ENCODE results near the gene CRYBG3. TPM values are rescaled to one million over a fixed set of nuclear protein-coding genes. Genes with fewer than 3 reads are reported as not detected.

CRYBG3 gene
- total RNA-seq, 1 experiment from 2014 or later = 17.2 TPM

GRCh38 chr3:97942801-97943546, 121.2 kb downstream of the CRYBG3 start:
- Histone ChIP-seq H3K27me3 (ENCODE audit: insufficient read depth, low read depth) (no peaks in the 10 kb centered on the region), H2AFZ (no peak overlapping the region), H4K20me1 (ENCODE audit: insufficient read depth) (no peaks in the 10 kb centered on the region), H3K9me3 (ENCODE audit: insufficient read depth, low read depth) (no peaks in the 10 kb centered on the region), H3K9me2 (ENCODE audit: insufficient read depth) (no peaks in the 10 kb centered on the region), H3K4me1 (replicated peaks; ENCODE audit: insufficient read depth) (no peaks in the 10 kb centered on the region), H3K27ac (no peak overlapping the region), H3K4me3 (no peak overlapping the region), H3F3A (ENCODE audit: insufficient read depth, low read depth) (no peaks in the 10 kb centered on the region), H3K4me2 (no peak overlapping the region), H3K79me2 (ENCODE audit: low read depth) (no peaks in the 10 kb centered on the region), H3K36me3 (ENCODE audit: low read depth) (peaks cover 40% of the 10 kb centered on the region)
- CTCF ChIA-PET = no interaction called here
- intact Hi-C loops (cut with micrococcal nuclease; ENCODE audit: unreplicated experiment) = no loop called here
- no TSS peak for BruUV-seq (replicated peaks)
- no peak for DNase-seq
- POLR2A ChIA-PET (ENCODE audit: unreplicated experiment) = no interaction called here
- TF ChIP-seq EZH2 (IDR thresholded peaks at IDR 0.05; ENCODE audit: low read depth) (no peak), CTCF (conservative IDR thresholded peaks at IDR 0.05) (no peak)

- Histone ChIP-seq H2AFZ (no peak overlapping the region), H3K27me3 (ENCODE audit: insufficient read depth, low read depth) (no peaks in the 10 kb centered on the region), H3K4me1 (replicated peaks; ENCODE audit: insufficient read depth) (peaks cover 26% of the 10 kb centered on the region), H3K4me3 (no peak overlapping the region), H4K20me1 (ENCODE audit: insufficient read depth) (no peaks in the 10 kb centered on the region), H3K9me2 (ENCODE audit: insufficient read depth) (no peaks in the 10 kb centered on the region), H3K9me3 (ENCODE audit: insufficient read depth, low read depth) (no peaks in the 10 kb centered on the region), H3K36me3 (ENCODE audit: low read depth) (peaks cover 70% of the 10 kb centered on the region), H3K27ac (no peak overlapping the region), H3K79me2 (ENCODE audit: low read depth) (peaks cover 12% of the 10 kb centered on the region; the same call in 1 of the 2 replicates), H3F3A (ENCODE audit: insufficient read depth, low read depth) (peaks cover 21% of the 10 kb centered on the region), H3K4me2 (no peak overlapping the region)
- POLR2A ChIA-PET (ENCODE audit: unreplicated experiment) = interaction anchor here (0.6 kb wide), 1 partner anchor 13 kb away, joined by 4 read pairs; no protein-coding TSS in a partner anchor
- CTCF ChIA-PET = no interaction called here
- BruUV-seq (replicated peaks) = no TSS peak
- intact Hi-C loops (cut with micrococcal nuclease; ENCODE audit: unreplicated experiment) = no loop called here
- TF ChIP-seq EZH2 (IDR thresholded peaks at IDR 0.05; ENCODE audit: low read depth) (no peak), CTCF (conservative IDR thresholded peaks at IDR 0.05) (no peak)
- no peak for DNase-seq
Measured at GRCh38 chr3:97948351-97949109, 126.7 kb downstream of the CRYBG3 start.

GRCh38 chr3:97949110-97949485, 127.3 kb downstream of the CRYBG3 start:
- DNase-seq = no peak
- no TSS peak for BruUV-seq (replicated peaks)
- Histone ChIP-seq H3K79me2 (ENCODE audit: low read depth) (peaks cover 12% of the 10 kb centered on the region; the same call in 1 of the 2 replicates), H3K4me3 (no peak overlapping the region), H3K4me1 (replicated peaks; ENCODE audit: insufficient read depth) (peaks cover 32% of the 10 kb centered on the region), H3K4me2 (no peak overlapping the region), H3K9me3 (ENCODE audit: insufficient read depth, low read depth) (no peaks in the 10 kb centered on the region), H3K36me3 (ENCODE audit: low read depth) (peaks cover 66% of the 10 kb centered on the region), H2AFZ (no peak overlapping the region), H3K27me3 (ENCODE audit: insufficient read depth, low read depth) (no peaks in the 10 kb centered on the region), H3K9me2 (ENCODE audit: insufficient read depth) (no peaks in the 10 kb centered on the region), H3K27ac (no peak overlapping the region), H3F3A (ENCODE audit: insufficient read depth, low read depth) (peaks cover 23% of the 10 kb centered on the region), H4K20me1 (ENCODE audit: insufficient read depth) (no peaks in the 10 kb centered on the region)
- intact Hi-C loops (cut with micrococcal nuclease; ENCODE audit: unreplicated experiment) = no loop called here
- ChIA-PET POLR2A (ENCODE audit: unreplicated experiment) (interaction anchor here (0.6 kb wide), 1 partner anchor 14 kb away, joined by 4 read pairs; no protein-coding TSS in a partner anchor), CTCF (no interaction called here)
- no peak for TF ChIP-seq CTCF (conservative IDR thresholded peaks at IDR 0.05)
- no peak for TF ChIP-seq EZH2 (IDR thresholded peaks at IDR 0.05; ENCODE audit: low read depth)
